Esophagus squamous epithelium (tissue), 4 donors: ENCODE results near the gene KIF26B.

Experiments used
- CTCF ChIP-seq, 6 experiments: fragments of 450-650 bp in 4 of 6; fragments of 200-600 bp in 2 of 6; sonication (generic) in 2 of 6; IDR thresholded peaks; one replicate each; pipeline ENCODE4 v1.5.1; 2016 to 2019; ENCODE audit warnings: antibody characterized with exemption in 6 of 6, mild to moderate bottlenecking in 4 of 6, moderate library complexity in 4 of 6
- POLR2A ChIP-seq, 4 donors: fragments of 450-650 bp; IDR thresholded peaks; one replicate each; pipeline ENCODE4 v1.6.1; 2017; ENCODE audit warnings: antibody characterized with exemption in 4 of 4, mild to moderate bottlenecking in 4 of 4, moderate library complexity in 3 of 4

- TF ChIP-seq CTCF (IDR thresholded peaks at IDR 0.05) (no peak), POLR2A (IDR thresholded peaks at IDR 0.05) (no peak)
Observed at GRCh38 chr1:245266105-245266504, 111.3 kb downstream of the KIF26B start.
